CD4-positive, alpha-beta T cell (primary cell): ENCODE measurements around the gene INPP5F. TPM values are rescaled to one million over a fixed set of nuclear protein-coding genes. Genes with fewer than 3 reads are reported as not detected.

Experiments
- ATAC-seq: fragments of 200-7000 bp; cut with Tn5 transposase; one replicate; pipeline ENCODE4 v1.10.0; 2022; ENCODE audit warnings: mild to moderate bottlenecking; ENCODE audit not compliant: poor library complexity
- CTCF ChIA-PET: fragments of 350-600 bp; sonication (Branson Sonifier 250); formaldehyde crosslinking; loops from one replicate; lab custom pipeline; 2021; ENCODE audit warnings: antibody characterized with exemption, inconsistent platforms; lab: Charles Lee
- POLR2A ChIA-PET: fragments of 350-600 bp; sonication (Branson Sonifier 250); formaldehyde crosslinking; loops from one replicate; lab custom pipeline; 2021; ENCODE audit warnings: antibody characterized with exemption, inconsistent platforms; lab: Charles Lee
- DNase-seq, 14 experiments: peaks; one replicate each; pipeline ENCODE4 v3.0.0-alpha.2; 2013 to 2020; ENCODE audit warnings: mixed read lengths in 2 of 14
- H3K27ac ChIP-seq, 2 donors: one replicate each; pipeline versions ENCODE4 v1.5.1 to v1.7.0; 2013; ENCODE audit warnings: low read length in 2 of 2, low read depth in 1 of 2, mild to moderate bottlenecking in 1 of 2
- H3K27me3 ChIP-seq, 2 experiments: 1 replicate in 1 of 2; 2 replicates in 1 of 2; pipeline versions ENCODE4 v1.6.1 to v1.7.0; 2013; ENCODE audit warnings: low read length in 2 of 2, control low read depth in 1 of 2, mild to moderate bottlenecking in 1 of 2, moderate library complexity in 1 of 2; ENCODE audit not compliant: insufficient read depth in 2 of 2, control insufficient read depth in 1 of 2
- H3K36me3 ChIP-seq: one replicate; pipeline ENCODE4 v1.6.1; 2013; ENCODE audit warnings: low read length, control low read depth; ENCODE audit not compliant: insufficient read depth
- H3K4me1 ChIP-seq: one replicate; pipeline ENCODE4 v1.6.1; 2013; ENCODE audit warnings: low read length, control low read depth; ENCODE audit not compliant: insufficient read depth
- H3K4me3 ChIP-seq: one replicate; pipeline ENCODE4 v1.5.1; 2013; ENCODE audit warnings: mild to moderate bottlenecking, low read length, moderate library complexity
- H3K9me3 ChIP-seq, 2 experiments: 1 replicate in 1 of 2; 2 replicates in 1 of 2; pipeline versions ENCODE4 v1.6.1 to v1.7.0; 2013; ENCODE audit warnings: low read length in 2 of 2, mild to moderate bottlenecking in 2 of 2, control low read depth in 1 of 2, moderate library complexity in 1 of 2; ENCODE audit not compliant: control insufficient read depth in 1 of 2, insufficient read depth in 1 of 2
- H3K27ac Mint-ChIP-seq: one replicate; pipeline ENCODE4 v1.8.0; 2020; ENCODE audit warnings: mixed read lengths
- H3K27me3 Mint-ChIP-seq: one replicate; pipeline ENCODE4 v1.8.0; 2021; ENCODE audit warnings: mixed read lengths
- H3K36me3 Mint-ChIP-seq: one replicate; pipeline ENCODE4 v1.8.0; 2021; ENCODE audit warnings: low read depth, mixed read lengths
- H3K4me1 Mint-ChIP-seq: one replicate; pipeline ENCODE4 v1.8.0; 2021; ENCODE audit warnings: low read depth, mixed read lengths
- H3K4me3 Mint-ChIP-seq: one replicate; pipeline ENCODE4 v1.8.0; 2020; ENCODE audit warnings: mild to moderate bottlenecking, mixed read lengths
- H3K9me3 Mint-ChIP-seq: one replicate; pipeline ENCODE4 v1.8.0; 2020; ENCODE audit warnings: mixed read lengths
- intact Hi-C, 2 experiments: fragments of 100-400 bp; cut with DNase I in 1 of 2; cut with micrococcal nuclease in 1 of 2; formaldehyde crosslinking; loops; one replicate each; pipeline versions ENCODE4 v1.15.1 to v1.9.0; 2023 to 2025; cut with DNase I, micrococcal nuclease
- total RNA-seq, 174 experiments: library from RNA in 2 of 174; stranded (reverse) in 2 of 174; gene quantifications; one replicate each; pipeline ENCODE4 v1.2.3 and lab custom pipeline; 2021 to 2026
- TF ChIP-seq, protein P1 (sequence below): fragments of 200-600 bp; IDR thresholded peaks from one replicate; pipeline ENCODE4 v1.8.0; 2022; ENCODE audit warnings: antibody characterized with exemption, mild to moderate bottlenecking

Gene INPP5F
- total RNA-seq, 2 experiments from 2014 or later, result 6.2 to 6.4 TPM

DNA sequence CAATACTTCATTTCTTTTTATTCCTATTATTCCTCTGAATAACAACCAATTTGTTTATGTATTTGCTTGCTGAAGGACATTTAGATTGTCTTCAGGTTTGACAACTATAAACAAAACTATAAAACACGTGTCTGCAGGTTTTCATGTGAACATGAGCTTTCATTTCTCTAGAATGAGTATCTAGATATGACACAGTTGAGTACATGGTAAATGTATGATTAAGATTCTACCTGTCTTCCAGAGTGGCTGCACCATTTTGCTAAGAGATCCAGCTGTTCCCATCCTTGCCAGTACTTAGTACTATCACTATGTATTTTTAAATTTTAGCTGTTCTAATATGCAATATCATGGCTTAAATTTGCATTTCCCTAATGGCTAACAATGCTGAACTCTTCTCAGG lies 136.7 kb downstream of the INPP5F start:
- Histone ChIP-seq H3K9me3 (no peaks in the 10 kb centered on the region), H3K27me3 (no peaks in the 10 kb centered on the region), H3K4me1 (peaks cover 10% of the 10 kb centered on the region), H3K36me3 (peaks cover 9% of the 10 kb centered on the region), H3K27ac (no peak overlapping the region), H3K4me3 (no peak overlapping the region)
- ChIA-PET CTCF (interaction anchor here (1.0 kb wide), 1 partner anchor 176 kb away, joined by 3 read pairs; no protein-coding TSS in a partner anchor), POLR2A (interaction anchor here (5.4 kb wide), 1 partner anchor 10 kb away, joined by 34 read pairs; the partner anchor contains the start of gene MCMBP)
- peaks cover 47% of the 10 kb centered on the region for H3K36me3 Mint-ChIP-seq
- ATAC-seq (no peak), DNase-seq (no peak)
- H3K9me3 Mint-ChIP-seq, result no peaks in the 10 kb centered on the region
- intact Hi-C loops, result no loop called here
- peak overlapping the region; percentile 2 for H3K27ac Mint-ChIP-seq
- no peaks in the 10 kb centered on the region for H3K27me3 Mint-ChIP-seq
- no peak overlapping the region for H3K4me3 Mint-ChIP-seq
- TF ChIP-seq, protein P1, sequence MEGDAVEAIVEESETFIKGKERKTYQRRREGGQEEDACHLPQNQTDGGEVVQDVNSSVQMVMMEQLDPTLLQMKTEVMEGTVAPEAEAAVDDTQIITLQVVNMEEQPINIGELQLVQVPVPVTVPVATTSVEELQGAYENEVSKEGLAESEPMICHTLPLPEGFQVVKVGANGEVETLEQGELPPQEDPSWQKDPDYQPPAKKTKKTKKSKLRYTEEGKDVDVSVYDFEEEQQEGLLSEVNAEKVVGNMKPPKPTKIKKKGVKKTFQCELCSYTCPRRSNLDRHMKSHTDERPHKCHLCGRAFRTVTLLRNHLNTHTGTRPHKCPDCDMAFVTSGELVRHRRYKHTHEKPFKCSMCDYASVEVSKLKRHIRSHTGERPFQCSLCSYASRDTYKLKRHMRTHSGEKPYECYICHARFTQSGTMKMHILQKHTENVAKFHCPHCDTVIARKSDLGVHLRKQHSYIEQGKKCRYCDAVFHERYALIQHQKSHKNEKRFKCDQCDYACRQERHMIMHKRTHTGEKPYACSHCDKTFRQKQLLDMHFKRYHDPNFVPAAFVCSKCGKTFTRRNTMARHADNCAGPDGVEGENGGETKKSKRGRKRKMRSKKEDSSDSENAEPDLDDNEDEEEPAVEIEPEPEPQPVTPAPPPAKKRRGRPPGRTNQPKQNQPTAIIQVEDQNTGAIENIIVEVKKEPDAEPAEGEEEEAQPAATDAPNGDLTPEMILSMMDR, result no peak
- H3K4me1 Mint-ChIP-seq, result peaks cover 64% of the 10 kb centered on the region

DNA sequence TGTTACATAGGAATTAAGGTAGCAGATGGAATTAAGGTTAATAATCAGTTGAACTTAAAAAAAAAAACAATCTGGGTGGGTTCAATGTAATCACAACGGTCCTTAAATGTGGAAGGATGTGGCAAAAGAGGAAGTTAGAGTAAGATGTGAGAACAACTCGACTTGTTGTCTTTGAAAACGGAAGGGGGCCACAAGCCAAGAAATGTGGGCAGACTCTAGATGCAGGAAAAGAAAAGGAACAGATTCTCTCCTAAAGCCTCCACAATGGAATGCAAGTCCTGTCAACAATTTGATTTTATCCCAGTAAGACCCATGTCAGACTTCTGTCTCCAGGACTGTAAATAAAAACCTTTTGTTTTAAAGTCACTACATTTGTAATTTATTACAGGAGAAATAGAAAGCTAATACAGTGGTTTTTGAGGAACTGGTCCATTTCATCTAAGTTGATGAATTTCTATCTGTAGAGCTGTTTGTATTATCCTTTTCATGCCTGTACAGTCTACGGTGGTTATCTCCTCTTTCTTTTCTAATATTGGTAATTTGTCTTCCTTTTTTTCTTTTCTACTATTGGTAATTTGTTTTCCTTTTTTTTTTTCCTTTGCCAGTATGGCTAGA lies 138.2 kb downstream of the INPP5F start:
- H3K4me3 Mint-ChIP-seq, result no peak overlapping the region
- POLR2A ChIA-PET, result interaction anchor here (1.0 kb wide), 1 partner anchor 9 kb away, joined by 6 read pairs; the partner anchor contains the start of gene MCMBP
- CTCF ChIA-PET, result interaction anchor here (1.3 kb wide), 1 partner anchor 178 kb away, joined by 6 read pairs; no protein-coding TSS in a partner anchor
- Histone ChIP-seq H3K4me3 (no peak overlapping the region), H3K27ac (no peak overlapping the region), H3K36me3 (peaks cover 3% of the 10 kb centered on the region), H3K9me3 (no peaks in the 10 kb centered on the region), H3K4me1 (peaks cover 22% of the 10 kb centered on the region), H3K27me3 (no peaks in the 10 kb centered on the region)
- H3K4me1 Mint-ChIP-seq, result peaks cover 72% of the 10 kb centered on the region
- ATAC-seq (no peak), DNase-seq (no peak)
- no peak overlapping the region for H3K27ac Mint-ChIP-seq
- peaks cover 33% of the 10 kb centered on the region for H3K36me3 Mint-ChIP-seq
- H3K9me3 Mint-ChIP-seq, result no peaks in the 10 kb centered on the region
- intact Hi-C loops, result no loop called here
- TF ChIP-seq, protein P1, result no peak
- no peaks in the 10 kb centered on the region for H3K27me3 Mint-ChIP-seq

DNA sequence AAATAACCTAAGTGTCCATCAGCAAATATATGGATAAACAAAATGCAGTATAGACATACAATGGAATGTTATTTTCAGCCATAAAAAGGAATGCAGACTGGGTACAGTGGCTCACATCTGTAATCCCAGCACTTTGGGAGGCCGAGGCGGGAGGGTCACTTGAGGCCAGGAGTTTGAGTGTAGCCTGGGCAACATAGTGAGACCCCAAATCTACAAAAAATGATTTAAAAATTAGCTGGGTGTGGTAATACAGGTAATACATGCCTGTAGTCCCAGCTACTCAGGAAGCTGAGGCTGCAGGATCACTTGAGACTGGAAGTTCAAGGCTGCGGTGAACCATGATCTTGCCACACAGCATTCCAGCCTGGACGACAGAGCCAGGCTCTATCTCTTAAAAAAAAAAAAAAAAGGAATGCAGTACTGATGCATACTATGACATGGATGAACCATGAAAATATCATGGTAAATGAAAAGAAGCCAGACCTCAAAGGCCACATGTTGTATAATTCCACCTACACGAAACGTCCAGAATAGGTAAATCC lies 139.9 kb downstream of the INPP5F start:
- Histone ChIP-seq H3K27me3 (no peaks in the 10 kb centered on the region), H3K36me3 (peaks cover 3% of the 10 kb centered on the region), H3K4me3 (no peak overlapping the region), H3K27ac (no peak overlapping the region), H3K9me3 (no peaks in the 10 kb centered on the region), H3K4me1 (peaks cover 33% of the 10 kb centered on the region)
- TF ChIP-seq, protein P1, result no peak
- CTCF ChIA-PET, result interaction anchor here (1.3 kb wide), 1 partner anchor 180 kb away, joined by 6 read pairs; no protein-coding TSS in a partner anchor
- no peaks in the 10 kb centered on the region for H3K27me3 Mint-ChIP-seq
- intact Hi-C loops, result no loop called here
- DNase-seq, result no peak
- peaks cover 69% of the 10 kb centered on the region for H3K4me1 Mint-ChIP-seq
- H3K9me3 Mint-ChIP-seq, result no peaks in the 10 kb centered on the region
- peaks cover 30% of the 10 kb centered on the region for H3K36me3 Mint-ChIP-seq
- POLR2A ChIA-PET, result no interaction called here
- ATAC-seq, result no peak
- no peak overlapping the region for H3K27ac Mint-ChIP-seq
- H3K4me3 Mint-ChIP-seq, result no peak overlapping the region
